ENCODE results near the gene STK26.

DNA sequence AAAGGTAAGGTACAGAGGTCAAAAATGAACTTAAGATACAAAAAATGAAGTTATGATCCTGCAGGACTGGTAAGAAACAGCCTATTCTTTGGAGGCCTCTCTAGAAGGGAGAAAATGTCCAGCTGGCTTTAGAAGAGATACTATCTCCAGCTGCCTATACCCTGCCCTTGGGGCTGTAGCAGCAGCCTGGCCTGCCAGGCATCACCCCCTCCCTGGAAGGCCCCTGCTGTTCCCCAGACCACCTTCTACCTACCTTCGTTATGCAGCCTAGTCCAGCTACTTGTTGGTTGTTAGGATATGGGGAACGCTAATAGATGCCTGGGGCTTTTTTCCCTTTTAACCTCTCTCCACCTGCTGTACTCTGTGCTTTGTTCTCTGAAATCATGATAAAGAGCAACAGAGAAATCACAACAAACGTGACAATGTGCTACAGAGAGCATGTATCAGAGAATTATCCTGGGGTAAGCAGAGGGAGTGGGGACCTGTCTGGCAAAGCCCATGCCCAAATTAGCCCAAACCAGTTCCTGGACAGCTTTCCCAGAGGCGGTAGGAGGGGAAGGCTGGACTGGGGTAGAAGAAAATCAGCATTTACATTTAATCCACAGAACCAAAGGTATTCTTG is 70.2 kb downstream of the STK26 start:
- TF ChIP-seq, protein P1, sequence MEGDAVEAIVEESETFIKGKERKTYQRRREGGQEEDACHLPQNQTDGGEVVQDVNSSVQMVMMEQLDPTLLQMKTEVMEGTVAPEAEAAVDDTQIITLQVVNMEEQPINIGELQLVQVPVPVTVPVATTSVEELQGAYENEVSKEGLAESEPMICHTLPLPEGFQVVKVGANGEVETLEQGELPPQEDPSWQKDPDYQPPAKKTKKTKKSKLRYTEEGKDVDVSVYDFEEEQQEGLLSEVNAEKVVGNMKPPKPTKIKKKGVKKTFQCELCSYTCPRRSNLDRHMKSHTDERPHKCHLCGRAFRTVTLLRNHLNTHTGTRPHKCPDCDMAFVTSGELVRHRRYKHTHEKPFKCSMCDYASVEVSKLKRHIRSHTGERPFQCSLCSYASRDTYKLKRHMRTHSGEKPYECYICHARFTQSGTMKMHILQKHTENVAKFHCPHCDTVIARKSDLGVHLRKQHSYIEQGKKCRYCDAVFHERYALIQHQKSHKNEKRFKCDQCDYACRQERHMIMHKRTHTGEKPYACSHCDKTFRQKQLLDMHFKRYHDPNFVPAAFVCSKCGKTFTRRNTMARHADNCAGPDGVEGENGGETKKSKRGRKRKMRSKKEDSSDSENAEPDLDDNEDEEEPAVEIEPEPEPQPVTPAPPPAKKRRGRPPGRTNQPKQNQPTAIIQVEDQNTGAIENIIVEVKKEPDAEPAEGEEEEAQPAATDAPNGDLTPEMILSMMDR (IDR thresholded peaks at IDR 0.05): no peak
- TF ChIP-seq POLR2A (IDR thresholded peaks at IDR 0.05): no peak
